ENCODE results near the gene TMEM259. TPM values are rescaled to one million over a fixed set of nuclear protein-coding genes. Genes with fewer than 3 reads are reported as not detected.

TMEM259 gene
- total RNA-seq, 1 donor from 2014 or later: 120 TPM

DNA sequence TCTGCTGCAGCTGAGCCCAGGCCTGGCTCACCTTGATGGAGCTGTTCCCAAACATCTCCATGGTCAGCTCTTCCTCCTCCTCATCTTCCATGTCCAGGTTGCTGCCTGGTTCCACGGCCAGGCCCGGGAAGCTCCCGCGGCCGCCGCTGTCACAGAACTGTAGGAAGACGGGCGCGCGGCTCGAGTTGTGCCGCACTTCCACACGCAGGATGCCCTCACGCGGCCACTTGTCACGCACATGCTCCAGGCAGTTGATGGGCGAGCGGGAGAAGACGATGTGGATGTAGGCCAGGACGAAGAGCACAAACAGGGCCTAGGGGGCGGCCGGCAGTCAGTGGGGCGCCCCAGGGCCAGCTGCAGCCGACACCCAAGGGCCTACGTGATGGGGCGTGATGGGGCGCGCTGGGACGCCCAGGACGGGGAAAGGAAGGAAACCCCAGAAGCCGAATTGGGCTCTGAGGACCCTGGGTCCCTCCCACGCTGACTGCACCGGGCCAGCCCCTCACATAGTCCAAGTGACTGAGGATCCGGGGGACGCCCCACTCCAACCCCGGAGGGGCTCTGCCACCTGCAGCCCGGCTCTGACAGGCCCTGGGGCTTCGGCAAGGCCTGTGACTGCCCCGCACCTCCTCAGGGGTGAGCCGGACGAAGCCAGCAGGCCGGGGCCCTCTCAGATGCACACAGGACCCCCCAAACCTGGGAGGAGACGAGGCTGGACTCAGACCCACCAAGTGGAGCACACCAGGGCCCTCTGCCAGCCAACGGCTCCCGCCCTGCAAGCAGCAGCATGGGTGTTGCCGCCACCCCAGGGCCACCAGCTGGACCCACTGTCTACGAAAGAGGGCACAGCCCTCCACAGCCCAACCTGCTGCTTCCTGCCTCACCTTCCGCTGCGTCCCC lies 6.5 kb downstream of the TMEM259 start:
- no peaks in the 10 kb centered on the region for H3K27me3 Mint-ChIP-seq (ENCODE audit: low read depth)
- no peak overlapping the region for H3K27ac Mint-ChIP-seq (ENCODE audit: unreplicated experiment)
- TF ChIP-seq, protein P1, sequence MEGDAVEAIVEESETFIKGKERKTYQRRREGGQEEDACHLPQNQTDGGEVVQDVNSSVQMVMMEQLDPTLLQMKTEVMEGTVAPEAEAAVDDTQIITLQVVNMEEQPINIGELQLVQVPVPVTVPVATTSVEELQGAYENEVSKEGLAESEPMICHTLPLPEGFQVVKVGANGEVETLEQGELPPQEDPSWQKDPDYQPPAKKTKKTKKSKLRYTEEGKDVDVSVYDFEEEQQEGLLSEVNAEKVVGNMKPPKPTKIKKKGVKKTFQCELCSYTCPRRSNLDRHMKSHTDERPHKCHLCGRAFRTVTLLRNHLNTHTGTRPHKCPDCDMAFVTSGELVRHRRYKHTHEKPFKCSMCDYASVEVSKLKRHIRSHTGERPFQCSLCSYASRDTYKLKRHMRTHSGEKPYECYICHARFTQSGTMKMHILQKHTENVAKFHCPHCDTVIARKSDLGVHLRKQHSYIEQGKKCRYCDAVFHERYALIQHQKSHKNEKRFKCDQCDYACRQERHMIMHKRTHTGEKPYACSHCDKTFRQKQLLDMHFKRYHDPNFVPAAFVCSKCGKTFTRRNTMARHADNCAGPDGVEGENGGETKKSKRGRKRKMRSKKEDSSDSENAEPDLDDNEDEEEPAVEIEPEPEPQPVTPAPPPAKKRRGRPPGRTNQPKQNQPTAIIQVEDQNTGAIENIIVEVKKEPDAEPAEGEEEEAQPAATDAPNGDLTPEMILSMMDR (IDR thresholded peaks at IDR 0.05): no peak
- no peak for DNase-seq (ENCODE audit: low spot score)
- H3K9me3 Mint-ChIP-seq (ENCODE audit: low read depth): no peaks in the 10 kb centered on the region
- no peak overlapping the region for H3K4me3 Mint-ChIP-seq (ENCODE audit: unreplicated experiment)
- H3K4me1 Mint-ChIP-seq (ENCODE audit: low read depth): peaks cover 33% of the 10 kb centered on the region
- H3K36me3 Mint-ChIP-seq (ENCODE audit: low read depth): no peaks in the 10 kb centered on the region

DNA sequence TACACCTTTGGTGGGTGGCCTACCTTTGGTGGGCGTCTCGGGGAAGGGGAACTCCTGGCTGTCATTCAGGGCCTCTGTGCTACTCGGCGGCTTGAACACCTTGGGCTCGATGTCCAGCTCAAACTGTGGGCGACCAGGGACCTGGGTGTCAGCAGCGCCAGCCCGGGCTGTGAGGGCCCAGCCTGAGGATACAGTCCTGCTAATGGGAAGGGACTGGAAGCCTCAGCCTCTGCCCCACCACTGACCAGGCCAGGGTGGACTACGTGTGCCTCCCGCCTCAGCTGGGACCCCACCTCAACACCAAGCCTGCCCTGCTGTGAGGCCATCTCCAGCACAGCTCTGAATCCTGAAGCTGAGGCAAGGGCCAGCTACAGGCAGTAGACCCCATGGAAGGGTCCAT lies 7.7 kb downstream of the TMEM259 start:
- Mint-ChIP-seq H3K27ac (ENCODE audit: unreplicated experiment) (no peak overlapping the region), H3K4me1 (ENCODE audit: low read depth) (peaks cover 21% of the 10 kb centered on the region), H3K27me3 (ENCODE audit: low read depth) (no peaks in the 10 kb centered on the region), H3K9me3 (ENCODE audit: low read depth) (no peaks in the 10 kb centered on the region), H3K4me3 (ENCODE audit: unreplicated experiment) (no peak overlapping the region), H3K36me3 (ENCODE audit: low read depth) (peaks cover 2% of the 10 kb centered on the region)
- DNase-seq (ENCODE audit: low spot score): no peak
- TF ChIP-seq, protein P1 (IDR thresholded peaks at IDR 0.05): no peak

- Mint-ChIP-seq H3K27me3 (ENCODE audit: low read depth) (no peaks in the 10 kb centered on the region), H3K4me3 (ENCODE audit: unreplicated experiment) (no peak overlapping the region), H3K27ac (ENCODE audit: unreplicated experiment) (no peak overlapping the region), H3K4me1 (ENCODE audit: low read depth) (peaks cover 13% of the 10 kb centered on the region), H3K36me3 (ENCODE audit: low read depth) (peaks cover 2% of the 10 kb centered on the region), H3K9me3 (ENCODE audit: low read depth) (no peaks in the 10 kb centered on the region)
- DNase-seq (ENCODE audit: low spot score): no peak
- TF ChIP-seq, protein P1 (IDR thresholded peaks at IDR 0.05): no peak
These were observed 8.6 kb downstream of the TMEM259 start for GRCh38 chr19:1012334-1012733.

- no peak for DNase-seq (ENCODE audit: low spot score)
- Mint-ChIP-seq H3K27me3 (ENCODE audit: low read depth) (no peaks in the 10 kb centered on the region), H3K9me3 (ENCODE audit: low read depth) (no peaks in the 10 kb centered on the region), H3K4me3 (ENCODE audit: unreplicated experiment) (no peak overlapping the region), H3K4me1 (ENCODE audit: low read depth) (peaks cover 9% of the 10 kb centered on the region), H3K27ac (ENCODE audit: unreplicated experiment) (no peak overlapping the region), H3K36me3 (ENCODE audit: low read depth) (peaks cover 3% of the 10 kb centered on the region)
- TF ChIP-seq, protein P1 (IDR thresholded peaks at IDR 0.05): no peak
These were observed 9.0 kb downstream of the TMEM259 start for GRCh38 chr19:1011831-1012333.

DNA sequence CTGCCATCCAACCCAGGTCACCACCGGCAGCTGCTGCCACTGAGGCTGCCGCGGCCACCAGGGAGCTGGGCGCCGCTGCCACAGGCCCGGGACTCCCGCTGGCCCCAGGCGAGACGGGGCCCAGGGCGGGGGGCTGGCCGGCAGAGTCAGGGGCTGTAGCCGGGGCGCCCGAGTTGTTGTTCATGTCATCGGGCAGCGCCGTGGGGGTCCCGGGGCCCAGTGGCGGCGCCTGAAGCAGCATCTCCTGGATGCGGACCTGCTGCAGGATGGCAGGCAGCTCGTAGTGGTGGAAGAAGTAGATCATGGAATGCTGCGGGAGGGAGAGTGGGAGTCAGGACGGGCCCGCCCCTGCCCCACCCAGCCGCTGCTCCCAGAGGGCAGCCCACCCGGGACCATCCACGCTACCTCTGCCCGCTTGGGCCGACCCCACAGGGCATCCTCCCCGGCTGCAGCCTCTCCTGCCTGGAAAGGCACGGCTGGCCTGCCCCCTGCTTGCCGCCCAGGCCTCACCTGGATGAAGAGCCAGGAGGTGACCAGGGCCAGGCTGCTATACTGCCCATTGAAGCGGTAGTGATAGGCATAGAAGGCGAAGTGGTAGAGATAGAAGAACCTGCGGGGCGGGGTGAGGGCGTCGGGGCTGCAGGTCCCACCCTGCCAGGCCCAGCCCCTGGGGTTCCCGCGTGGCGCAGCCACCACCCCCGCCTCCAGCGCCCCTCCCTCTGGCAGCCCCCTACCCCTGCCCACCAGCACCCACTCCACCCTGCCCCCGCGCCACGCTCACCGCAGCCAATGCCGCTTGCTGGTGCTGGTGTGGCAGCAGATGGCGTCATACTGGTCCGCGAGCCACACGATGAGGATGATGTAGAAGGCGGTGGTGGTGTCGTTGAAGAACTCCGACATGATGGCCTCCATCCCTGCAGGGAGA lies 10.1 kb downstream of the TMEM259 start:
- H3K4me1 Mint-ChIP-seq (ENCODE audit: low read depth): peaks cover 2% of the 10 kb centered on the region
- H3K36me3 Mint-ChIP-seq (ENCODE audit: low read depth): peaks cover 3% of the 10 kb centered on the region
- TF ChIP-seq, protein P1 (IDR thresholded peaks at IDR 0.05): no peak
- H3K9me3 Mint-ChIP-seq (ENCODE audit: low read depth): no peaks in the 10 kb centered on the region
- DNase-seq (ENCODE audit: low spot score): no peak
- H3K4me3 Mint-ChIP-seq (ENCODE audit: unreplicated experiment): no peak overlapping the region
- no peaks in the 10 kb centered on the region for H3K27me3 Mint-ChIP-seq (ENCODE audit: low read depth)
- no peak overlapping the region for H3K27ac Mint-ChIP-seq (ENCODE audit: unreplicated experiment)

Data from chondrocyte (in vitro differentiated cells).